Esophagus muscularis mucosa (tissue), 4 donors: ENCODE data around the gene TMEM72. TPM values are rescaled to one million over a fixed set of nuclear protein-coding genes. Genes with fewer than 3 reads are reported as not detected.

Experiments used
- DNase-seq: peaks from one replicate; pipeline ENCODE4 v3.0.0-alpha.2; 2017; ENCODE audit errors: extremely low spot score
- H3K27ac ChIP-seq, 4 donors: fragments of 200-600 bp; sonication (generic); replicated peaks in 1 of 4; 1 replicate in 3 of 4; 2 replicates in 1 of 4; pipeline ENCODE4 v1.5.1; 2016 to 2019; ENCODE audit warnings: mild to moderate bottlenecking in 1 of 4
- H3K27me3 ChIP-seq, 4 donors: fragments of 200-600 bp; sonication (generic); one replicate each; pipeline versions ENCODE4 v1.5.1 to v1.6.0; 2016 to 2019
- H3K36me3 ChIP-seq, 4 donors: fragments of 200-600 bp; sonication (generic); one replicate each; pipeline ENCODE4 v1.5.1; 2016 to 2019
- H3K4me1 ChIP-seq, 4 donors: fragments of 200-600 bp; sonication (generic); one replicate each; pipeline ENCODE4 v1.5.1; 2016 to 2019
- H3K4me3 ChIP-seq, 4 donors: fragments of 200-600 bp; sonication (generic); 1 replicate in 2 of 4; 2 replicates in 2 of 4; pipeline ENCODE4 v1.5.1; 2016 to 2019; ENCODE audit warnings: mild to moderate bottlenecking in 4 of 4, moderate library complexity in 1 of 4
- H3K9me3 ChIP-seq, 4 donors: fragments of 200-600 bp; sonication (generic); 1 replicate in 3 of 4; 2 replicates in 1 of 4; pipeline ENCODE4 v1.5.1; 2016 to 2019
- EP300 ChIP-seq: sonication (generic); formaldehyde crosslinking; IDR thresholded peaks from one replicate; pipeline ENCODE4 v1.6.1; 2017; ENCODE audit warnings: antibody characterized with exemption
- POLR2A ChIP-seq: fragments of 450-650 bp; IDR thresholded peaks from one replicate; pipeline ENCODE4 v1.6.1; 2017; ENCODE audit warnings: antibody characterized with exemption, moderate library complexity, mild to moderate bottlenecking, low read depth
- POLR2AphosphoS5 ChIP-seq, 2 donors: sonication (generic); formaldehyde crosslinking; IDR thresholded peaks; one replicate each; pipeline ENCODE4 v1.6.1; 2017; ENCODE audit warnings: antibody characterized with exemption in 2 of 2
- WGBS: methylation state at CpG from one replicate; pipeline ENCODE4 v1.1.5; 2018; 5-methylcytosine and 5-hydroxymethylcytosine counted together
- intact Hi-C: fragments of 100-400 bp; cut with DNase I; formaldehyde crosslinking; loops from one replicate; pipeline ENCODE4 v1.15.1; 2023
- total RNA-seq, 4 donors: library from RNA; depleted of rRNA; stranded (reverse); fragments of >200 nt; gene quantifications; one replicate each; pipeline versions ENCODE4 v1.1.0 to v1.2.1, GENCODE V29; 2016
- TF ChIP-seq, protein P1 (sequence below), 3 experiments: fragments of 200-600 bp in 2 of 3; fragments of 450-650 bp in 1 of 3; sonication (generic) in 2 of 3; IDR thresholded peaks; one replicate each; pipeline ENCODE4 v1.5.1; 2017 to 2019; ENCODE audit warnings: antibody characterized with exemption in 3 of 3, mild to moderate bottlenecking in 2 of 3, moderate library complexity in 1 of 3

Gene TMEM72
- total RNA-seq, 4 donors from 2014 or later: not detected

DNA sequence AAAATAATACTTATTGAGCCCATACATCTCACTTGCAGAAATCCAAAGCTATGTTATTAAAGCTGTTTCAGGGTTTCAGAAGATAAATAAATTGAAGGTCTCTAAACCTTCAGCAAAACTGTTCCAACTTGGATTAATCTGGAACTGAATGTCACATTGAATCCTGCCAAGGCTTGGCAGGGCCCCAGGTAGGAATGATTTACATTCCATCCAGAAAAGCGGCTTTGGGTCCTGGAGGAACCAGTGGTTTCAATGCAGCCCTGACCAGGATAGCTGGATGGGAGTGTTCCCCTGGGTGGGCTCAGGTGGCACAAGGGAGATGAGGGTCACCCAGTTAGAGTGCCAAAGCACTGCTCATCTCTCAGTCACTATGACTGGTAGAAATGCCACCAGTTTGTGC is 37.0 kb upstream of the TMEM72 start:
- peaks cover 21 to 60% (median 52%) of the 10 kb centered on the region in 4 donors for H3K4me1 ChIP-seq
- H3K27me3 ChIP-seq: no peaks in the 10 kb centered on the region
- no peak for DNase-seq
- no peak for TF ChIP-seq POLR2A
- H3K4me3 ChIP-seq: no peak overlapping the region
- H3K27ac ChIP-seq: peak overlapping the region; percentile 4 to 65 (median 52)
- no peaks in the 10 kb centered on the region for H3K9me3 ChIP-seq
- H3K36me3 ChIP-seq: no peaks in the 10 kb centered on the region
- intact Hi-C loops: loop anchor here (10.0 kb wide), 1 partner anchor 101 kb away; the partner anchor contains the start of gene DEPP1
- WGBS: 29% methylated on average over 1 of the region's 1 CpG

GRCh38 chr10:44878706-44879530 is 32.2 kb upstream of the TMEM72 start:
- H3K4me1 ChIP-seq: peaks cover 22 to 61% (median 51%) of the 10 kb centered on the region in 4 donors
- no peaks in the 10 kb centered on the region for H3K36me3 ChIP-seq
- no peaks in the 10 kb centered on the region for H3K9me3 ChIP-seq
- TF ChIP-seq EP300 (peak; percentile 56), POLR2A (no peak), POLR2AphosphoS5 (IDR thresholded peaks at IDR 0.05) (peak; percentile 73 to 91)
- TF ChIP-seq, protein P1, sequence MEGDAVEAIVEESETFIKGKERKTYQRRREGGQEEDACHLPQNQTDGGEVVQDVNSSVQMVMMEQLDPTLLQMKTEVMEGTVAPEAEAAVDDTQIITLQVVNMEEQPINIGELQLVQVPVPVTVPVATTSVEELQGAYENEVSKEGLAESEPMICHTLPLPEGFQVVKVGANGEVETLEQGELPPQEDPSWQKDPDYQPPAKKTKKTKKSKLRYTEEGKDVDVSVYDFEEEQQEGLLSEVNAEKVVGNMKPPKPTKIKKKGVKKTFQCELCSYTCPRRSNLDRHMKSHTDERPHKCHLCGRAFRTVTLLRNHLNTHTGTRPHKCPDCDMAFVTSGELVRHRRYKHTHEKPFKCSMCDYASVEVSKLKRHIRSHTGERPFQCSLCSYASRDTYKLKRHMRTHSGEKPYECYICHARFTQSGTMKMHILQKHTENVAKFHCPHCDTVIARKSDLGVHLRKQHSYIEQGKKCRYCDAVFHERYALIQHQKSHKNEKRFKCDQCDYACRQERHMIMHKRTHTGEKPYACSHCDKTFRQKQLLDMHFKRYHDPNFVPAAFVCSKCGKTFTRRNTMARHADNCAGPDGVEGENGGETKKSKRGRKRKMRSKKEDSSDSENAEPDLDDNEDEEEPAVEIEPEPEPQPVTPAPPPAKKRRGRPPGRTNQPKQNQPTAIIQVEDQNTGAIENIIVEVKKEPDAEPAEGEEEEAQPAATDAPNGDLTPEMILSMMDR (IDR thresholded peaks at IDR 0.05): no peak
- peak overlapping the region; percentile 83 to 93 (median 92) for H3K27ac ChIP-seq
- no peaks in the 10 kb centered on the region for H3K27me3 ChIP-seq
- DNase-seq: peak; percentile 94
- H3K4me3 ChIP-seq: peak overlapping the region; percentile 51 to 65 (median 54)
- 3% methylated on average over 26 of the region's 29 CpGs for WGBS
- intact Hi-C loops: loop anchor here (10.0 kb wide), 1 partner anchor 96 kb away; the partner anchor contains the start of gene DEPP1

GRCh38 chr10:44879531-44879899 is 31.6 kb upstream of the TMEM72 start:
- Histone ChIP-seq H3K27me3 (no peaks in the 10 kb centered on the region), H3K9me3 (no peaks in the 10 kb centered on the region), H3K4me3 (peak overlapping the region; percentile 51 to 65 (median 54)), H3K4me1 (peaks cover 16 to 55% (median 45%) of the 10 kb centered on the region in 4 donors), H3K36me3 (no peaks in the 10 kb centered on the region), H3K27ac (peak overlapping the region; percentile 83 to 93 (median 92))
- WGBS: 32% methylated on average over 6 of the region's 14 CpGs
- intact Hi-C loops: loop anchor here (10.0 kb wide), 1 partner anchor 95 kb away; the partner anchor contains the start of gene DEPP1
- DNase-seq: no peak
- TF ChIP-seq POLR2A (no peak), EP300 (no peak), POLR2AphosphoS5 (IDR thresholded peaks at IDR 0.05) (no peak)
- TF ChIP-seq, protein P1 (IDR thresholded peaks at IDR 0.05): no peak

- intact Hi-C loops: no loop called here
- DNase-seq: no peak
- Histone ChIP-seq H3K4me3 (peak overlapping the region in 1 of 4 donors; percentile 56), H3K27ac (peak overlapping the region; percentile 83 to 93 (median 92)), H3K9me3 (no peaks in the 10 kb centered on the region), H3K4me1 (peaks cover 14 to 48% (median 39%) of the 10 kb centered on the region in 4 donors), H3K36me3 (no peaks in the 10 kb centered on the region), H3K27me3 (no peaks in the 10 kb centered on the region)
- WGBS: 92% methylated on average over 17 of the region's 17 CpGs
- TF ChIP-seq POLR2A: no peak
- no peak for TF ChIP-seq POLR2AphosphoS5 (IDR thresholded peaks at IDR 0.05)
- TF ChIP-seq, protein P1 (IDR thresholded peaks at IDR 0.05): no peak
- no peak for TF ChIP-seq EP300
These were observed 30.9 kb upstream of the TMEM72 start for GRCh38 chr10:44880090-44880715.

DNA sequence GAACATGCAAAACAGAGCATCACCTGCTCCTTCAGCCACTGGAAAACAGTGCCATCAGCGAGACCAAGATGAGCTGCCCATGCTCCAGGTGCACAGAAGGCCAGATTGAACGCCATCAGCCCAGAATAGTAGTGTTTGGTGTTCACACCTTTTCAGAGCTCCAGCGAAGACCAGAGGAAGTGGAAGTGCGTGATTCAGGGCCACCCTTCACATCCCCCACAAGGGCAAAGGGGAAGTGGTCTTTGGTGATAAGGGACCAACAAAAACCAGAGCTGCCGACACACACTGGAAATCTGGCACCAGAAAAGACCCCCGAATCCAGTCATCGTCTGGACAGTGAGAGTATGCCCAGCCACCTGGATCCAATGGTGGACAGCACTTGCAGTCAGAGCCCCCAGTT is 29.5 kb upstream of the TMEM72 start:
- no peaks in the 10 kb centered on the region for H3K36me3 ChIP-seq
- H3K27me3 ChIP-seq: no peaks in the 10 kb centered on the region
- intact Hi-C loops: no loop called here
- TF ChIP-seq POLR2AphosphoS5 (IDR thresholded peaks at IDR 0.05) (no peak), EP300 (no peak), POLR2A (no peak)
- TF ChIP-seq, protein P1 (IDR thresholded peaks at IDR 0.05): no peak
- no peak overlapping the region for H3K27ac ChIP-seq
- H3K4me3 ChIP-seq: no peak overlapping the region
- peaks cover 14 to 38% (median 35%) of the 10 kb centered on the region in 4 donors for H3K4me1 ChIP-seq
- no peak for DNase-seq
- no peaks in the 10 kb centered on the region for H3K9me3 ChIP-seq
- WGBS: 80% methylated on average over 5 of the region's 7 CpGs
